Keratinocyte (primary cell): Measurements from ENCODE around the gene NIPBL.

Experiments used
- CTCF ChIP-seq, 3 experiments: IDR thresholded peaks in 1 of 3; conservative IDR thresholded peaks in 1 of 3; optimal IDR thresholded peaks in 1 of 3; 2 replicates in 2 of 3; 3 replicates in 1 of 3; pipeline versions ENCODE3 to v1.5.1; 2011; ENCODE audit warnings: low read length in 3 of 3, mild to moderate bottlenecking in 3 of 3, moderate library complexity in 2 of 3, control low read depth in 1 of 3, inconsistent platforms in 1 of 3; ENCODE audit not compliant: insufficient read depth in 2 of 3; ENCODE audit errors: extremely low read depth in 1 of 3
- EZH2 ChIP-seq: IDR thresholded peaks from one replicate; pipeline ENCODE4 v1.6.1; 2012; ENCODE audit warnings: inconsistent platforms, mild to moderate bottlenecking, low read length, moderate library complexity

GRCh38 chr5:36877667-36878391 lies 1.3 kb downstream of the NIPBL start:
- TF ChIP-seq CTCF (optimal IDR thresholded peaks at IDR 0.05 in 1 of 3, IDR thresholded peaks at IDR 0.05 in 1 of 3, conservative IDR thresholded peaks at IDR 0.05 in 1 of 3; ENCODE audit: extremely low read depth in 1 of 3, insufficient read depth in 2 of 3, low read length in 3 of 3) = no peak
- TF ChIP-seq EZH2 = no peak
